HepG2 (cell line): ENCODE measurements around the gene IBTK. TPM values are rescaled to one million over a fixed set of nuclear protein-coding genes. Genes with fewer than 3 reads are reported as not detected.

ENCODE experiments used
- BORCS8-MEF2B ChIP-seq: sonication (generic); formaldehyde crosslinking; IDR thresholded peaks from 2 replicates; pipeline ENCODE4 v1.8.0; 2022; ENCODE audit warnings: mild to moderate bottlenecking, missing genetic modification reagents
- DMAP1 ChIP-seq: IDR thresholded peaks from 2 replicates; pipeline ENCODE4 v1.6.1; 2016
- HOXA7 ChIP-seq: sonication (generic); formaldehyde crosslinking; IDR thresholded peaks from 2 replicates; pipeline ENCODE4 v1.8.1; 2022; ENCODE audit warnings: mild to moderate bottlenecking, missing genetic modification reagents, moderate library complexity
- KDM6A ChIP-seq: IDR thresholded peaks from 2 replicates; pipeline ENCODE4 v1.6.1; 2016; ENCODE audit warnings: low read depth
- NR2F1 ChIP-seq, 2 experiments: fragments of 450-650 bp in 1 of 2; formaldehyde crosslinking in 1 of 2; IDR thresholded peaks; 2 replicates each; pipeline versions ENCODE4 v1.5.0 to v1.6.1; 2016 to 2020; ENCODE audit warnings: mild to moderate bottlenecking in 1 of 2, missing compliant biosample characterization in 1 of 2, missing genetic modification reagents in 1 of 2, moderate library complexity in 1 of 2
- SALL1 ChIP-seq: sonication (generic); formaldehyde crosslinking; IDR thresholded peaks from 2 replicates; pipeline ENCODE4 v1.8.0; 2022; ENCODE audit warnings: mild to moderate bottlenecking, missing genetic modification reagents
- SOX5 ChIP-seq: IDR thresholded peaks from 2 replicates; pipeline ENCODE4 v1.6.1; 2016; ENCODE audit warnings: borderline replicate concordance
- SOX6 ChIP-seq, 2 experiments: fragments of 450-650 bp in 1 of 2; sonication (generic) in 1 of 2; formaldehyde crosslinking in 1 of 2; IDR thresholded peaks; 2 replicates each; pipeline versions ENCODE4 v1.4.0 to v1.6.1; 2017 to 2020; ENCODE audit warnings: antibody characterized with exemption in 1 of 2, mild to moderate bottlenecking in 1 of 2, missing genetic modification reagents in 1 of 2
- ZFP37 ChIP-seq: sonication (generic); formaldehyde crosslinking; IDR thresholded peaks from 2 replicates; pipeline ENCODE4 v1.4.0; 2020; ENCODE audit warnings: missing genetic modification reagents, borderline replicate concordance
- ZNF24 ChIP-seq: fragments of 450-650 bp; IDR thresholded peaks from 2 replicates; pipeline ENCODE4 v1.6.1; 2017; ENCODE audit warnings: antibody characterized with exemption, mild to moderate bottlenecking
- ZNF75D ChIP-seq: sonication (generic); formaldehyde crosslinking; IDR thresholded peaks from 2 replicates; pipeline ENCODE4 v1.8.1; 2023; ENCODE audit warnings: missing genetic modification reagents, mild to moderate bottlenecking, borderline replicate concordance
- ZNF878 ChIP-seq: sonication (generic); formaldehyde crosslinking; IDR thresholded peaks from 2 replicates; pipeline ENCODE4 v1.8.1; 2023; ENCODE audit warnings: mild to moderate bottlenecking, missing genetic modification reagents, moderate library complexity
- polyA plus RNA-seq, 8 experiments: library from polyadenylated mRNA; depleted of rRNA in 3 of 8; stranded (reverse) in 7 of 8; unstranded in 1 of 8; fragments of >200 nt; fragmentation: Illumina TruSeq in 4 of 8; extraction: Trizol in 4 of 8; gene quantifications; 2 replicates each; pipeline versions ENCODE4 v1.2.1 to v1.2.3, GENCODE V29; 2011 to 2016; ENCODE audit warnings: low read depth in 4 of 8, missing spikeins in 1 of 8, mixed read lengths in 1 of 8; ENCODE audit not compliant: insufficient read depth in 1 of 8
- total RNA-seq, 5 experiments: library from RNA; depleted of rRNA; stranded (reverse); fragments of >200 nt; fragmentation: Illumina TruSeq; extraction: Trizol; gene quantifications; 2 replicates each; pipeline ENCODE4 v1.2.3, GENCODE V29; 2016; ENCODE audit warnings: low read depth in 1 of 5
- TF ChIP-seq, protein P1 (sequence below): sonication (generic); formaldehyde crosslinking; IDR thresholded peaks from 2 replicates; pipeline ENCODE4 v1.8.0; 2022; ENCODE audit warnings: missing genetic modification reagents, mild to moderate bottlenecking, moderate library complexity, borderline replicate concordance
- TF ChIP-seq, protein P2 (sequence below): IDR thresholded peaks from 2 replicates; pipeline ENCODE4 v1.6.1; 2016; ENCODE audit warnings: control low read depth
- TF ChIP-seq, protein P3 (sequence below): sonication (generic); formaldehyde crosslinking; IDR thresholded peaks from 2 replicates; pipeline ENCODE4 v1.8.0; 2023; ENCODE audit warnings: mild to moderate bottlenecking, missing genetic modification reagents
- TF ChIP-seq, protein P4 (sequence below): IDR thresholded peaks from 2 replicates; pipeline ENCODE4 v1.6.1; 2016; ENCODE audit warnings: missing genetic modification reagents, missing compliant biosample characterization
- TF ChIP-seq, protein P5 (sequence below): sonication (generic); formaldehyde crosslinking; IDR thresholded peaks from 2 replicates; pipeline ENCODE4 v1.5.0; 2020; ENCODE audit warnings: mild to moderate bottlenecking, missing genetic modification reagents
- TF ChIP-seq, protein P6 (sequence below): IDR thresholded peaks from 2 replicates; pipeline ENCODE4 v1.6.1; 2012; ENCODE audit warnings: low read depth, low read length, improper control_type of control experiment
- TF ChIP-seq, protein P7 (sequence below): IDR thresholded peaks from 2 replicates; pipeline ENCODE4 v1.6.1; 2016; ENCODE audit warnings: low read depth, borderline replicate concordance

The IBTK gene
- total and polyA plus RNA-seq, 2 of the 13 experiments (the other 11 are each of a cell fraction or from before 2014, with no cell fraction given), result 23.8 to 60.0 TPM

DNA sequence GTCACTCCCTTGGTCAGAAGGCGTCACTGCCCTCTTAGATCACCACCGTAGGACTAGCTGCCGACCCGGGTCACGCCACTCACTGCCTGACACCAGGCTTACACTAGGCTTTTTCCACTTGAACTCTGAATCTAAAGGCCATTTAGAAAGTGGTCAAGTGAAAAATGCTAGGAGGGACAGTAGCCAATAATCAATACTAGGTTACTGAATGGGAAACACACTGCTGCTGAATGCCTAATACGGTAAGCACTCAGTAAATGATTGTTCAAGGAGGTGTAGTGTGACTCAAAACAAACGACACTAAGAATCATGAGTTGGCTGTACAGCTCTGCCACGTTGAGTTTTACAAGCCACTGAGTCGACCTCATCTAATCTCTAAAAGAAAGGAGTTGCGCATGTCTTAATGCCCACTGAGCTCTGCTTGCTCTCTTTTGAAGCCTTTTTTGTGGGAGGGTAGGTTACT, 760 bp upstream of the IBTK start (continued):
- TF ChIP-seq KDM6A (no peak), SALL1 (CRISPR knock-in tag) (peak; percentile 55), SOX6 (IDR thresholded peaks at IDR 0.05) (no peak), SOX6 (CRISPR knock-in tag; IDR thresholded peaks at IDR 0.05) (0 out of 2 replicates have a peak, but pooled peaks have one; percentile 17), BORCS8-MEF2B (peak; percentile 50; the same call in 1 of the 2 replicates), ZNF24 (no peak), ZFP37 (CRISPR knock-in tag) (no peak), NR2F1 (CRISPR knock-in tag; IDR thresholded peaks at IDR 0.05) (0 out of 4 replicates have a peak, but pooled peaks of 1 of the 2 experiments have one; percentile 8), DMAP1 (CRISPR knock-in tag) (no peak; the same call in 1 of the 2 replicates), SOX5 (CRISPR knock-in tag) (peak; percentile 59; the same call in 1 of the 2 replicates), ZNF75D (no peak), HOXA7 (no peak), ZNF878 (CRISPR knock-in tag) (no peak)
- TF ChIP-seq, protein P1, sequence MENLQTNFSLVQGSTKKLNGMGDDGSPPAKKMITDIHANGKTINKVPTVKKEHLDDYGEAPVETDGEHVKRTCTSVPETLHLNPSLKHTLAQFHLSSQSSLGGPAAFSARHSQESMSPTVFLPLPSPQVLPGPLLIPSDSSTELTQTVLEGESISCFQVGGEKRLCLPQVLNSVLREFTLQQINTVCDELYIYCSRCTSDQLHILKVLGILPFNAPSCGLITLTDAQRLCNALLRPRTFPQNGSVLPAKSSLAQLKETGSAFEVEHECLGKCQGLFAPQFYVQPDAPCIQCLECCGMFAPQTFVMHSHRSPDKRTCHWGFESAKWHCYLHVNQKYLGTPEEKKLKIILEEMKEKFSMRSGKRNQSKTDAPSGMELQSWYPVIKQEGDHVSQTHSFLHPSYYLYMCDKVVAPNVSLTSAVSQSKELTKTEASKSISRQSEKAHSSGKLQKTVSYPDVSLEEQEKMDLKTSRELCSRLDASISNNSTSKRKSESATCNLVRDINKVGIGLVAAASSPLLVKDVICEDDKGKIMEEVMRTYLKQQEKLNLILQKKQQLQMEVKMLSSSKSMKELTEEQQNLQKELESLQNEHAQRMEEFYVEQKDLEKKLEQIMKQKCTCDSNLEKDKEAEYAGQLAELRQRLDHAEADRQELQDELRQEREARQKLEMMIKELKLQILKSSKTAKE (CRISPR knock-in tag), result peak; percentile 35; the same call in 1 of the 2 replicates
- TF ChIP-seq, protein P2, sequence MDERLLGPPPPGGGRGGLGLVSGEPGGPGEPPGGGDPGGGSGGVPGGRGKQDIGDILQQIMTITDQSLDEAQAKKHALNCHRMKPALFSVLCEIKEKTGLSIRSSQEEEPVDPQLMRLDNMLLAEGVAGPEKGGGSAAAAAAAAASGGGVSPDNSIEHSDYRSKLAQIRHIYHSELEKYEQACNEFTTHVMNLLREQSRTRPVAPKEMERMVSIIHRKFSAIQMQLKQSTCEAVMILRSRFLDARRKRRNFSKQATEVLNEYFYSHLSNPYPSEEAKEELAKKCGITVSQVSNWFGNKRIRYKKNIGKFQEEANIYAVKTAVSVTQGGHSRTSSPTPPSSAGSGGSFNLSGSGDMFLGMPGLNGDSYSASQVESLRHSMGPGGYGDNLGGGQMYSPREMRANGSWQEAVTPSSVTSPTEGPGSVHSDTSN (CRISPR knock-in tag), result no peak
- TF ChIP-seq, protein P3, sequence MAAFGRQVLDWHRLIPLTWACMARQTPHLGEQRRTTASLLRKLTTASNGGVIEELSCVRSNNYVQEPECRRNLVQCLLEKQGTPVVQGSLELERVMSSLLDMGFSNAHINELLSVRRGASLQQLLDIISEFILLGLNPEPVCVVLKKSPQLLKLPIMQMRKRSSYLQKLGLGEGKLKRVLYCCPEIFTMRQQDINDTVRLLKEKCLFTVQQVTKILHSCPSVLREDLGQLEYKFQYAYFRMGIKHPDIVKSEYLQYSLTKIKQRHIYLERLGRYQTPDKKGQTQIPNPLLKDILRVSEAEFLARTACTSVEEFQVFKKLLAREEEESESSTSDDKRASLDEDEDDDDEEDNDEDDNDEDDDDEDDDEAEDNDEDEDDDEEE, result no peak
- TF ChIP-seq, protein P4, sequence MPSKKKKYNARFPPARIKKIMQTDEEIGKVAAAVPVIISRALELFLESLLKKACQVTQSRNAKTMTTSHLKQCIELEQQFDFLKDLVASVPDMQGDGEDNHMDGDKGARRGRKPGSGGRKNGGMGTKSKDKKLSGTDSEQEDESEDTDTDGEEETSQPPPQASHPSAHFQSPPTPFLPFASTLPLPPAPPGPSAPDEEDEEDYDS, result peak; percentile 76; the same call in 1 of the 2 replicates
- TF ChIP-seq, protein P5, sequence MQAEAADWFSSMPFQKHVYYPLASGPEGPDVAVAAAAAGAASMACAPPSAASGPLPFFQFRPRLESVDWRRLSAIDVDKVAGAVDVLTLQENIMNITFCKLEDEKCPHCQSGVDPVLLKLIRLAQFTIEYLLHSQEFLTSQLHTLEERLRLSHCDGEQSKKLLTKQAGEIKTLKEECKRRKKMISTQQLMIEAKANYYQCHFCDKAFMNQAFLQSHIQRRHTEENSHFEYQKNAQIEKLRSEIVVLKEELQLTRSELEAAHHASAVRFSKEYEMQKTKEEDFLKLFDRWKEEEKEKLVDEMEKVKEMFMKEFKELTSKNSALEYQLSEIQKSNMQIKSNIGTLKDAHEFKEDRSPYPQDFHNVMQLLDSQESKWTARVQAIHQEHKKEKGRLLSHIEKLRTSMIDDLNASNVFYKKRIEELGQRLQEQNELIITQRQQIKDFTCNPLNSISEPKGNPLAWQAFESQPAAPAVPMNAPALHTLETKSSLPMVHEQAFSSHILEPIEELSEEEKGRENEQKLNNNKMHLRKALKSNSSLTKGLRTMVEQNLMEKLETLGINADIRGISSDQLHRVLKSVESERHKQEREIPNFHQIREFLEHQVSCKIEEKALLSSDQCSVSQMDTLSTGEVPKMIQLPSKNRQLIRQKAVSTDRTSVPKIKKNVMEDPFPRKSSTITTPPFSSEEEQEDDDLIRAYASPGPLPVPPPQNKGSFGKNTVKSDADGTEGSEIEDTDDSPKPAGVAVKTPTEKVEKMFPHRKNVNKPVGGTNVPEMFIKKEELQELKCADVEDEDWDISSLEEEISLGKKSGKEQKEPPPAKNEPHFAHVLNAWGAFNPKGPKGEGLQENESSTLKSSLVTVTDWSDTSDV (CRISPR knock-in tag), result no peak
- TF ChIP-seq, protein P6, sequence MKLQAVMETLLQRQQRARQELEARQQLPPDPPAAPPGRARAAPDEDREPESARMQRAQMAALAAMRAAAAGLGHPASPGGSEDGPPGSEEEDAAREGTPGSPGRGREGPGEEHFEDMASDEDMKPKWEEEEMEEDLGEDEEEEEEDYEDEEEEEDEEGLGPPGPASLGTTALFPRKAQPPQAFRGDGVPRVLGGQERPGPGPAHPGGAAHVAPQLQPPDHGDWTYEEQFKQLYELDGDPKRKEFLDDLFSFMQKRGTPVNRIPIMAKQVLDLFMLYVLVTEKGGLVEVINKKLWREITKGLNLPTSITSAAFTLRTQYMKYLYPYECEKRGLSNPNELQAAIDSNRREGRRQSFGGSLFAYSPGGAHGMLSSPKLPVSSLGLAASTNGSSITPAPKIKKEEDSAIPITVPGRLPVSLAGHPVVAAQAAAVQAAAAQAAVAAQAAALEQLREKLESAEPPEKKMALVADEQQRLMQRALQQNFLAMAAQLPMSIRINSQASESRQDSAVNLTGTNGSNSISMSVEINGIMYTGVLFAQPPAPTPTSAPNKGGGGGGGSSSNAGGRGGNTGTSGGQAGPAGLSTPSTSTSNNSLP, result peak; percentile 74; the same call in 1 of the 2 replicates
- TF ChIP-seq, protein P7, sequence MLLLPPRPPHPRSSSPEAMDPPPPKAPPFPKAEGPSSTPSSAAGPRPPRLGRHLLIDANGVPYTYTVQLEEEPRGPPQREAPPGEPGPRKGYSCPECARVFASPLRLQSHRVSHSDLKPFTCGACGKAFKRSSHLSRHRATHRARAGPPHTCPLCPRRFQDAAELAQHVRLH (CRISPR knock-in tag), result peak; percentile 28; the same call in 1 of the 2 replicates
